Stimulated activated CD8-positive, alpha-beta memory T cell treated with anti-CD3 and anti-CD28 coated beads, Interleukin-15, amount 100 ng/mL, for 48 hours (primary cell): Measurements from ENCODE around the gene TMEM74B.
"Not testable (repeated sequence)": the region's sequence is repeated elsewhere in the genome, so short reads cannot be mapped to it uniquely, and the experiment has no call there.

Experiments used
- DNase-seq, 2 donors: peaks; one replicate each; pipeline ENCODE4 v3.0.0-alpha.2; 2020; ENCODE audit warnings: low read depth in 2 of 2

Gene TMEM74B

GRCh38 chr20:1184638-1185315 lies at the start of gene TMEM74B:
TMEM74B (minus strand) TSS chr20:1184981; CDS start chr20:1183801, 1,180 bp downstream.
- no peak for DNase-seq

- DNase-seq, result no peak
Measured at GRCh38 chr20:1232286-1233111, 47.7 kb upstream of the TMEM74B start.

GRCh38 chr20:1229541-1229940 lies 44.8 kb upstream of the TMEM74B start:
- DNase-seq, result no peak

GRCh38 chr20:1225783-1226654 lies 41.2 kb upstream of the TMEM74B start, which contains the start of gene RAD21L1:
RAD21L1 (plus strand) TSS chr20:1226044; CDS start chr20:1228454, 2,410 bp downstream.
- DNase-seq, result peak; percentile 61 to 72

GRCh38 chr20:1225263-1225782 lies 40.5 kb upstream of the TMEM74B start:
- DNase-seq, result no peak

- DNase-seq, result no peak
Measured at GRCh38 chr20:1224205-1224890, 39.6 kb upstream of the TMEM74B start.

GRCh38 chr20:1222750-1223149 lies 38.0 kb upstream of the TMEM74B start:
- not testable (repeated sequence) for DNase-seq

- not testable (repeated sequence) for DNase-seq
Measured at GRCh38 chr20:1216527-1217427, 32.0 kb upstream of the TMEM74B start.

- DNase-seq, result peak in 1 of 2 donors; percentile 69
Measured at GRCh38 chr20:1215386-1216170, 30.8 kb upstream of the TMEM74B start.

GRCh38 chr20:1214838-1215261 lies 30.1 kb upstream of the TMEM74B start:
- DNase-seq, result no peak

GRCh38 chr20:1212607-1213396 lies 28.0 kb upstream of the TMEM74B start:
- peak in 1 of 2 donors; percentile 52 for DNase-seq

GRCh38 chr20:1212023-1212422 lies 27.2 kb upstream of the TMEM74B start:
- no peak for DNase-seq

GRCh38 chr20:1210501-1210900 lies 25.7 kb upstream of the TMEM74B start:
- no peak for DNase-seq

GRCh38 chr20:1209447-1210387 lies 24.9 kb upstream of the TMEM74B start:
- DNase-seq, result no peak

GRCh38 chr20:1207293-1207878 lies 22.6 kb upstream of the TMEM74B start:
- no peak for DNase-seq

GRCh38 chr20:1206366-1207148 lies 21.8 kb upstream of the TMEM74B start:
- DNase-seq, result no peak
